Measurements from ENCODE around the gene CCDC28B.

- TF ChIP-seq RARB (CRISPR knock-in tag; IDR thresholded peaks at IDR 0.05) (no peak), TOX (CRISPR knock-in tag; IDR thresholded peaks at IDR 0.05; ENCODE audit: borderline replicate concordance) (no peak), ARNTL (CRISPR knock-in tag; IDR thresholded peaks at IDR 0.05; ENCODE audit: borderline replicate concordance, low read depth) (no peak), ZFP30 (CRISPR knock-in tag; IDR thresholded peaks at IDR 0.05) (no peak), ZNF565 (CRISPR knock-in tag; conservative IDR thresholded peaks at IDR 0.05; ENCODE audit: low read depth) (no peak), ZFP3 (CRISPR knock-in tag; IDR thresholded peaks at IDR 0.05) (no peak)
These were observed 18.3 kb upstream of the CCDC28B start for GRCh38 chr1:32182060-32182459.

Measured in SK-N-SH treated with all-trans-retinoic acid at 6 μM for 48 hours (cell line).